GM19023 (cell line): ENCODE measurements around the gene TFEB.

Experiments used
- ATAC-seq: cut with Tn5 transposase; IDR thresholded peaks from one replicate; pipeline ENCODE4 v1.9.1; 2021; ENCODE audit warnings: mild to moderate bottlenecking, moderate library complexity; ENCODE audit not compliant: unreplicated experiment

The TFEB gene

DNA sequence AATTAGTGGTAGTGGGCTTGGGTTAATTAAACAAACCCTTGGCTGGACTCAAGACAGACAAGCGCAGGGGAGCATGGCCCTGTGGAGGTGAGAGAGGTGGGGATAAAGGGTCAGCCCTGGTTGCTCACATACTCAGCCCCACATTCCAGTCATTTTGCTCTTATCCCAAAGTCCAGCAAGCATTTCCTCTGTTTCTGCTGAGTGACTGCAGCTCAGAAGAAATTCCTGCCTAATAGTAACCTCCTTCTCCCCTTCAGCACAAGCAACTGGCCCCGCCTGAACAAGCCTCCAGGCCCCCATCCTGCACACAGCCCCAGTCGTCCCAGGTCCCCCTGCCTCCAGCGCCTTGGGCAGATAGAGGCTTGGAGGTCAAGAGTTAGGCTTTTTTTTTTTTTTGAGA, 3.6 kb upstream of the TFEB start:
- no peak for ATAC-seq

DNA sequence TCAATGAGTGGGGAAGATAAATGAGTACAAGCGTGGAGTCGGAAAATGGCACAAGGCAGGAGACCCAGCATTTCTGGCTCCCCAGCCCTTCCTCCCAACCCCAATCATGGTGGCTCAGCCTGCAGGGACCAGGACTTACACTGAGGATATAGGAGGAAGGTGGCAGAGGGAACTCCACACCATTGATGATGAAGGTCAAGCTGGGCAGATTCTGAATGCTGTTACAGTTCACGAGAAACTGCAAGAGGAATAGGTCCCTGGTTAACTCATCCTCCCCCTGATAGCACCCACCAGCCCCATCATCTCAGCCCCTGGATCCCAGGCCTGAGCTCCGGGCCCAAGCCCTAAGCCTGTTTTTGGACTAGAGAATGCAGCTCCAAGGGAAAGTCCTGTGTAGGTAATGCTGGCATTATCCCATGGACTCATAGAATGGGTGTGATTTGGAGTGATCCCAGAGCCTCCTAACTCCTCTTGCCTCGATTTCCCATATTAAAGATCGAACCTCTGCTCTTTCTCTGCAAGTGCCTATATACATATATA, 2.3 kb upstream of the TFEB start:
- ATAC-seq: no peak

DNA sequence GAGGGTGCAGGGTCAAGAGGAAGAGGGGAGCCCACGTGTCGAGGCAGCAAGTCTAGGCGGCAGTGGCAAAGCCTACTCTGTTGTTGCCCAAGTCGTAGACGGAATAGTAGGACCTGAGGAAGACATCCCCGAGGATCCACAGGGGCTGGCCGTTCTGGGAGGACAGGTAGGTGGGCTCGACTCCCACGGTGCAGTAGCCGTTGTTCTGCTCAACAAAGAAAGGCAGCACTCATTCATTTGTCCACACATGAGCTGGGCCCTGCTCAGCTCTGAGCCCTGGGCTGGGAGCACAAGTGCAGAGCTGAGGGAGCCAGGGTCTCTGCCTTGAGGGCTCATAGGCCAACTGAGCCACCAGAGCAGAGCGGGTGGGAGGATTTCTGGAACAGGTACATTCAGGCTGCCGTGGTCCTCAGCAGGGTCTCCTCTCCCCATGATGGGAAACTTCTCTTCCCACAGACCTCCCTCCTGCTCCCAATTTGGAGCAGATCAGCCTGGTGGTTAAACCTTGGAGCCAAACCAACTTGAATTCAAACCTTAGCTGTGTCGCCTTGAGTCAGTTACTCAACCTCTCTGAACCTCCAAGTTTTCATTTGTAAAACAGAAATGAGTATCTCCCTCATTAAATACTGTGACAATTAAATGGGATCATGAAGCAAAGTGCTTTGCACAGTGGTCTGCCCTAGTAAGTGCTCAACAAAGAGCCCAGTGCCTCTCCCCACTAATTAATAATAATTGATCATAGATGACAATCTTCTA, 1.6 kb upstream of the TFEB start:
- ATAC-seq: no peak

DNA sequence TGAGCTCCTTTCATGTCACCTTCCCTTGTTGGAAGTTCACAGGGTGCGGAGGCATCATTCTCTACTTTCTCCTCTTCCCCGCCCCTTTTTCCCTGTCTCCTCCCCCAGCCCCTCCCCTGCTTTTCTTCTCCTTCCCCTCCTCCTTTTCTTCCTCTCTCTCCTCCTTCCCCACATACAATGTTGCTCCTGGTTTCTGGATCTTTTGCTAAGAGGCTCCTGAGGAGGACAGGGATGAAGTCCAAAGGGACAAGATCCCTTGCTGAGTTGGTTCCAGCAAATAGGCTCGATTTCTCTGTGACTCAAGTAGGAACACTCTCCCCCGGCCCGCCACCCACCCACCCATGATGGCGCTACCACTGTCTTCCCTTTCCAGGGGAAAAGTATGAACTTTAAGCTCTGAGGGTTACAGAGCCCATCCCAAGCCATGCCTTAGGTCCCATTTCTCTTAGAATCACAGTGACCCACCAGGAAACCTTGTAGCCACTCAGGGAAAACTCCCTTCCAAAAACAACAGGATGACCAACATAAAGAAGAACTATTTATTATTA, 852 bp upstream of the TFEB start:
- no peak for ATAC-seq

DNA sequence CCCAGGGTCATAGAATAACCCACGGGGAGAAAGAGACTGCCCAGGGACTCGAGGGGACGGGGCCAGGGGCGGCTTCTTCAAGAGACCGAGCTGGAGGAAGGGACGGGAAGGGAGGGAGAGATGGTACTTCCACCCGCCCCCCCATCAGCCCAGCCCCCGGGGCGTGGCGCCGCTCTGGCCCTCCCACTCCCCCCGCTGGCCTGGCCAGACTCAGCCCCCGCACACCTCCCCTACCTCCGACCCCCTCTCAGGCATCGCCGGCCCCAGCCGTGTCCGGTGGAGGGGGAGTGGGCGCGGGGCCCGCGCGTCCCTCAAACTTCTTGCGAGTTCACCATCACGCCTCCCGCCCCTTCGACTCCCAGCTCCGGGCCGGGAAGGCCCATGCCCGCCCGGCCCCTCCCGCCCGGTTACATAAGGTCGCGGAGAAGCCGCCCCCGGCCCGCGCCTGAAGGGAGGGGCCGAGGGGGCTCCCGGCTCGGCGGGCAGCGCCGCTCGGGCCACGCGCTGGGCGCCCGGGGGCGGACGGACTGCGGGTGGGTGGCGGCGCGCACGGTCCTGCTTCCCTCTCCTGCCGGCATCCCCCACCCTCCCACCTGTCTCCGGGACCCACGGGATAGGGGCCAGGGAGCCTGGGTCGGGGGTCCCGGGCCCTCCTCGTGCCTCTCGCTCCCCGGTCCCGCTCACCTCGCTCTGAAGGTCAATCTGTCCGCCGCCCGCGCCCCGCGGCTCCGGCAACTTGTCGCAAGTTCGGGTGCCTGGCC, 562 bp downstream of the TFEB start:
- peak; percentile 29 for ATAC-seq

DNA sequence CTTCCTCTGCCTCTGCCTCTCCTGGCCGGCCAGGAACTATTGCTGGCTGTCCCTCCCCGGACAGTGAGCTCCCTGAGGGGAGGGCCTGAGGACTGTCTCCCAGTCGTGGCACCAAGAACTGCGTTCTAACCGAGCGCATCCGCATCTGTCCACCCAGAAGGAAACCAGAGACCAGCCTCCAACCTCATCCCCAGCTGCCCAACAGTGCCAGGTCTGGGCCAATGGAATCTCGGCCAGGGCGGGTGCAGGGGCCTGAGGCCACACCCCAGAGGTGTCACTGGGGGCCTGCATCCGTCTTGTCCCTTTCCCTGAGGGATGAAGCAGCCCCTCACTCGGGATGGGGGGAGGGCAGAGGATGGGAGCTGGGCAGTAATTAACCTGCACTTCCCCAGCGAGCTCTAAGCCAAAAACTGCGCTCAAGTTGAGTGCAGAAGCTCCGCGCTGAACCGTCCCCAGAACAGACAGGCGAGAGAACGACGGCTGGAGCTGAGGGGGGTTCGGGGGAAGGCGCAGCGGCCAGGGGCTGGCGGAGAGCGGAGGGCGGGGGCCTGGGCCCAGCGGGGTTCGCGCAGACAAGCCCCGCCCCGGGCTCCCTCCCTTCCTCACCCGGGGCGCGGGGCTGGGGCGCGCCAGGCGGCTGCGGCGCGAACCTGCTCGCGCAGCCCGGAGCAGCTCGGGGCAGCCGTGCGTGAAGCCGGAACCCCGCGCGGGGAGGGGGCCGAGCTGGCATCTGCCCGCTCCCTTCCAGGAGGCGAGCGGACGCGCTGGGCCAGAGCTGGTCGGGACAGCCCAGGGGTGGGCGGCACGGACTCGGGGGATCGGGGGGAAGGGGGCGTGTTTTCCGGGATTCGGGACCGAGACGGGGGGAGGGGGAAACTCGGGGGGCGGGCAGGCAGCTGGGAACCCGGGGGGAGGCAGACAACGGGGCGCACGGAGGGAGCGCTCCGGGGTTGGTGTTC, 1.4 kb downstream of the TFEB start:
- ATAC-seq: peak; percentile 55

DNA sequence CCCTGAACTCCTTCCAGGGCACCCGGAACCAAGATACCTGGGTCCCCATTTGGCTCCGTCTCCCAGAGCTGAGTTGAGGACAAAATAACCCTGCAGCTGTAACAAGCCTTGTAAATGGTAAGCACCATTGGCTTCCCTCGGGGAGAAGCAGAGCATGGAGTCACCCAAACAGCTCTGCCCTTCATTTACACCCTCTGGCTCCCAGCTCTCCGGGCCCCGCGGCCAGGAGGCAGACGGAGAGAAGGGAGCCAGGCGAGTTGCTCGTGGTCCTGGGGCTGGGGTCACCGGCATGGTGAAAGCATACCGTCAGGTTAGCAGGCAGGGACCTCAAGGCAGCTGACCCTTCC, 2.1 kb downstream of the TFEB start:
- ATAC-seq: no peak

DNA sequence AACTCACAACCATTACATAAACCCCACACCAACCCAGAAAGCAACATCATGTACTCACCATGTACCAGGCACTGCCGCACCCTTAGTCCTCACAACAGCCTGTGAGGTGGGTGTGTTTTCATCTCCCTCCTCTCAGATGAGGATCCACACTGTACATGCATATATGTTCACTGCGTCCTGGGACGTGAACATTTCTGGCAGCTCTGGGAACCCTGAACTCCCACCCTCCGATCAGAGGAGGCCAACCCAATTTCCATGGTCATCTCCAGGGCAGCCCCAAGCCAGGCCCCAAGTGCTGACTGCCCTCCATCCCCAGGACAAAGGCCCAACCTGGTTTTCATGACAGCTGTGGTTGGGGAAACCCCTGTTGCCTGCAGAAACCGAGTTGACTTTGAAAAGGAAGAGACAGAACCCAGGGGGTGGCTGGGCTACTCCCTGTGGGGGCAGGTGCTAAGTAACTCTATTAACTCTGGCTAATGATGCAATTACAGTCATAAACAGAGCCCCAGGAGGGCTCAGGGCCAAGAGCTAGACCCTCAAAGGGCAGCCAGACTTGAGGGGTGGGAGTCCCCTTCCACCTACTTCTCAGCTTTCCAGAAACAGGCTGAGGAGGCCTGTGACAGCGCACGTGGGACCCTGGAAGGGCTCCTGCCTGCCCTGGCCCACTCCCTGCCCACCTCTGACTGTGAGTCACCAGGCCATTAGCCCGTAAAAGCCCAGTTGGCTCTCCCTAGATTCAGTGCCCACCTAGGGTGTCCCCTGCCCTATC, 2.6 kb downstream of the TFEB start:
- peak; percentile 28 for ATAC-seq

DNA sequence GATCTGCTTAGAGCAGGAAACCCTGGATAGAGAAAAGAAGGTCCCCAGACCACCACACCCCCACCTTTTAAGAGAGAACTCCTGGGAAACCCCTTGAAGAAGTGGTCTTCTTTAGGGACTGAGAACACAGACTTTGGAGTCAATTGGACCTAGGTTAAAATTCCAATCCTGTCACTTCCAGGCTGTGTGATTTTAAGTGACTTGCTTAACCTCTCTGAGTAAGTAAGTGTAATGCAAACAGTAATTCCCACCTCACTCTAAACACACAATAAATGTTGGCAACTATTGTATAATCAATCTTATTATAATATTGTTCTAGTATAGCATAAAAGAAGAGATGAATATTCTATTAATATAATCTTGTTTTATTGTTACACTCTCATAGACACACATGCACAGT, 3.3 kb downstream of the TFEB start:
- ATAC-seq: no peak

DNA sequence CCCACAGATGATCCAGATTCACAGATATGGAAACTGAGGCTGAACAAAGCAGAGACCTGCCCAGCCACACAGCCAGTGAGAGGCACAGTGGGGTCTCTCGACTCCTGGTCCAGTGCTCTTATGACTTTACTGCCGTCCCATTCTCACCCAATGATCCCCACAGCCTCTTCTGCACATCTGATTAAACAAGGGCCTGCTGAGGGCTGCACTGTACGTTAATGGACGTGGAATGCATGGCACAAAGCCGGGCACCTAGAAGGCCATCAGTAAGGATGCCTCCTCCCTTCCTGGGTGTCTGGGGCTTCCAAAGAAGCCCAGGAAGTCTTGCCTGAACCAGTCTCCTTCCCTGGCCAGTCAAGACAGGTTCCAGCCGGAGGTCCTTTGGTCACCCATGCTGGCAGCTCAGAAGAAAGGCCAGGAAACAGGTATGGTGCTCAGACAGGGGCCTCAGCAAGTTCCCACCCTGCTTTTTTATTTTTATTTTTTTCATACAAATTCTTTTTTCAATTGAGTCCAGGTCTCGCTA, 3.8 kb downstream of the TFEB start:
- no peak for ATAC-seq

DNA sequence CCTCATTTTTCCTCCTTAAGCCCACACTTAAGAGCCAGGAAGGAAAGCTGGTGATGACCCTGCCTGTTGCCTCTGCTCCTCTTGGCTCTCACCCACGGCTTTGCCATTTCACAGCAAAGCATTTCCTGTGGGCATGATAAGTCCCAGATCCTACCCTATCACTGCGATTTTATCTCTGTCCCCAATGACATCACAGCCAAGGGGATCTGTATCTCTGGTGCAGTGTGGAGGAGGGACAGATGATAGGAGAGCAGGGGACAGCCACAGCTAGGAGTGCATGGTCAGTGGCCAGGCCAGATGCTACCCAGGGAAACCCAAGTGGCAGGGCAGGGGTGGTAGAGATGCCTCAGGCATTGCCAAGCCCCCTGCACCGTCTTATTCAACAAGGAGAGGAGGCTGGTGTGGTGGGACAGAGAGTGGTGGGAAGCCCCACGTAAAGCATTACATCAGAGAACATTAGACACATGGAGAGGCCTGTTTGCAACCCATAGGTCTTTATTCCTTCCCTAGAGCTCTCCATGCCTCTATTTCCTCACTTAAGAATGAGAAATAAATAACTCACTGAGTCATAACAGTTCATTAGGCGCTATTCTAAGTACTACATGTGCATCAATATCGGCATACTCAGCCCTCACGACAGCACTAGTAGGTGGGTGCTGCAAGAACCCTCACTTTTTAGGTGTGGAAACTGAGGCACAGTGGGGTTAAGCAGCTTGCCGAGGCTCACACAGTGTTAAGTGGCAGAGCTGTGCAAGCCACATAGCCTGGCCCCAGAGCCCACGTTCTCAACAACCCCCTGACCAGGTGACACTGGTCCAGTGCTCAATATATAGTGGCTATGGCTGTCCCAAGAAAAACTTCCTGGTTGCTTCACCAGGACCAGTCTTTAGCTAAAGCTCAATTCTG, 4.6 kb downstream of the TFEB start:
- no peak for ATAC-seq

DNA sequence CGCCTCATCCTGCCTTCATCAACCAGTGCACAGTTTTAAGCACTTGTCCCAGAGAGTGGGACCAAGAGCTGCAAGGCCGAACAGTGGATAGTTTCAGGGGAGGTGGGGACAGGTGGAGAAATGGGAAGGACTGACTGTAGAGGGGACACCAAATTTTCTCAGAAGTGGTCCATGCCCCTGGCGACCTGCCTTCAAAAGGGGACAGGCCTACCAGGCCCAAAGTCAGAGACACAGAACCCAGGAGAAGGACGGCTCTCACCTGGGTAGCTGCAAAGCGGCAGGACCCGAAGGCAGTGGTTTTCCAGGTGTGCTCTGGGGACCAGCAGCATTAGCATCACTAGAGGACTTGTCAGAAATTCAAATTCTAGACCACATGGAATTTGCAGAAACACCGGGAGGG, 5.8 kb downstream of the TFEB start:
- no peak for ATAC-seq

DNA sequence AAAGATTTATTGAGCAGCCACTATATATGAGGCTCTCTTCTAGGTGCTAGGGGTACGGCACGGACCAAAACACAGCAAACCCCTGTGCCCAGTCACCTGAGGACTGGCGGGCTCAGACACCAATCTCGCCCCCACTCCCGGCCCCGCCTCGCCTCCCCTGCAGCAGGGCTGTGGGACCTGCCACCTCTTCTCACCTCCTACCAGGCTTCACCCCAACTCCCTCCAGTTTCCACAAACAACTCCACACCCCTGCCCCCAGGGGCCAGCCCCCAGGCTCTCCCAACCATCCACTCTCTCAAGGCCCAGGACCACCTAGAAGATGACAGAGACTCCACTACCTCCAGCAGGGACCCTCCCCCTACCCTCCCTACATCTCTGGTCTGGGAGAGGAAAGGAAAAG, 6.5 kb downstream of the TFEB start:
- no peak for ATAC-seq

DNA sequence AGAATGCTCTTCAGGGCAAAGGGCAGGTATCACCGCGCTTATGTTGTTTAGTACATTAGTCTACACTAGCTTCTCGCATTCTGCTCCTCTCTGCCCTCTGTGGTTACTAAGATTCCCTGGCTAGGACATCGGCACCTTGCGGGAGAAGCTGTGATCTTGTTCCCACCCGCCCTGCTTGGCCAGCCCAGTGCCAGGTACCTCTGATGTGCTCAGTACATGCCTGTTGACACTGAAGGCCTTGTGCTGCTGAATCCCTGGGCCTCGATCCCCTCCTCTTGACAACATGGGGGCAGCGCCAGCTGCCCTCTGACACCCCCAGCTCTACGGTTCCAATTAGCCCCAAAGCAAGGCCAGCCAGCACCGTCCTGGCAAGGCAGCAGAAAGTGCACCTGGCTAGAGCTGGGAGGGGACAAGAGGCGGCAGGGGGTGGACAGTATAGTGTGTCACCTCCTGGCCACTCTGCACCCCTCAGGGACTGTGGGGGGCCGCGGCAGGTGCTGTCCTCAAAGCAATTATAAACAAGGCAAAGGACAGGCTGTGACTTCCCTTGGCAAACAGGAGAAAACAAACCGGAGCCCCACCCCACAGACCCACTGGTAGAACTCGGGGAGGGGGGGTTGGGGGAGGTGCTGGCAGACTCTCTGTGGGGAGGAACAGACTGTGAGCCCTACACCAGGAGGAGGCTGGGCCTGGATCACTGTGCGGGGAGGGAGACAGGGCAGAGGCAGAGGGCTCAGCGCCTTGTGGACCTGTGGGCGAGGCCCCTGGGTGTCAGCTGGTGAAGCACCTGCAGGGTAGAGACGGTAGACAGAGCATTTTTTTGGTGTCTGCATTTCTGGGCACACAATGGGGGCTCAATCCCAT, 7.1 kb downstream of the TFEB start:
- ATAC-seq: no peak

DNA sequence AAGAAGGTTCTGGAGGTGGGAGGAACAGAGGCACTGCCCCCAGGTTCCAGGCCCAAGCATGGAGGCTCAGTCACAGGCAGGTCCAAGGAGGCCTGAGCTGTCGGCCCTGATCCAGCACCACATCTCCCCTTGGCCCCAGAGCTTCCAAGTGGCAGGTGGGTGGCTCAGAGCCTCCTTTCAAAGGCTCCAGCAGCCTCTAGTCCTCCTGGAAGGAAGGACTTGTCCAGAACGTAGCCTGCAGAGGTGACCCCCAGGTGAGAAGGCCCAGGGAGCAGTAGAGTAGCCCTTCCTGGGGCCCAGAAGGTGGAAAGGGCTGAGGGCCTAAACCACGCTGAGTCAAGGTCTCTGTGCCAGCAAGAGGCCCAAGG, 7.7 kb downstream of the TFEB start:
- ATAC-seq: no peak

DNA sequence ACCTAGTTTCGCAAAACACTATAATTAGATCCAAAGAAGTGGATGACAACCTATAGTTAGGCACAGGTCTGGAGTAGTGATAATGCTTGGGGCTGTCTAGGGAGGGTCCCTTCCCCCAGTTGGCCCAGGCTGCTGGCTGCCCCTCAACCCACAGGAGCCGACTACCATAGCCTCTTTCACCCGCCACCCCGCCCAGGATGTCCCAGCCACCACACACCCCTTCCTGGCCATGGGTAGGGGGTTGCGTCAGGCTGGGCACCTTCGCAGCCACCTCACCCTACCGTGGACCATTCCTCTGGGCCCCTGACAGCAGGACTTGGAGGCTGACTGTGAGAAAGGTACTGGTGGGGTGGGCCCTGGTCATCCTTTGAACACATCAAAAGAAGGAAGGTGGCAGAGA, 8.5 kb downstream of the TFEB start:
- ATAC-seq: no peak

DNA sequence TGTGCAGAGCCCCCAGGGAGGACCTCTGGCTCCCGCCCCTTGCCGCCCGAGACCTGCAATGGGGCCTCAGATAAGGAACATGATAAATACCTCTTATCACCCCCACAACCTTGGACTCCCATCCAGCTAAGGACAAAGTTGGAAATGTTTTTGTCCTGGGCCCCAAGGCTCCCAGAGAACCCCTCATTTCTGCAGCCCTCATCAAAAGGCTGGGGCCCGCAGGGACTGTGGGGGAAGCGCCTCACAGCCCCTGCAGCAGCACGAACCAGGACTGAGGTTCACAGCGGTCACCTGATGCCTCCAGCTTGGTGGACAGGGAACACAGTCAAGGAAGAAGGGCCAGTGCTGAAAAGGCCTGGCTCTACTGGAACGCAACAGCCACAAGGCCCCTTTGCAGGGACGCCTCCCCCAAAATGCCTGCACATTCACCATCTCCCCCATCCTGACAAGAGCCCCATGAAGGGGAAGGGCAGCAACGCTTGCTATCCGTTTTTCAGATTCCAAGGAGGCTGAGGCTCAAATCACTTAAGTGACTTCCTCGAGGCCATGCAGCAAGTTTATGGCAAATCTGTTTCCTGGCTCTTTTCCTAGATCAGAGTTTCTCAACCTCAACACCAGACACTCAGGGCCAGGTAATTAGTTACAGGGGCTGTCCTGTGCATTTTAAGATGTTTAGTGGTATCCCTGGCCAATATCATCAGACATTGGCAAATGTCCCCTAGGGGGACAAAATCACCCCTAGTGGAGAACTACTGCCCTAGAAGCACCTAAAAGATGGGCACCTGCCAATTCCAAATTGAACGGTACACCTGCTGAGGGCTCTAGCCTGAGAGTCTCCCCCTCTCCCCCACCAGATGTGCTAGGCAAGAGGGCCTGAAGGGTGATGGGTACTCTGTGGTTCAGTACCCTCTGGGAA, 10.6 kb downstream of the TFEB start:
- ATAC-seq: no peak
